HepG2 (cell line): ENCODE data around the gene SLC25A19. TPM values are rescaled to one million over a fixed set of nuclear protein-coding genes. Genes with fewer than 3 reads are reported as not detected.
A peak's percentile ranks its signal among the peaks of the same experiment; 100 is the strongest.

ENCODE experiments used
- CHD2 ChIP-seq: IDR thresholded peaks from 2 replicates; pipeline ENCODE4 v1.6.1; 2011; ENCODE audit warnings: low read depth, low read length, improper control_type of control experiment
- MLLT10 ChIP-seq: sonication (generic); formaldehyde crosslinking; IDR thresholded peaks from 2 replicates; pipeline ENCODE4 v1.4.0; 2020; ENCODE audit warnings: missing genetic modification reagents
- MXD4 ChIP-seq: IDR thresholded peaks from 2 replicates; pipeline ENCODE4 v1.6.1; 2016; ENCODE audit warnings: mild to moderate bottlenecking, missing biosample characterization, missing genetic modification reagents
- PAXIP1 ChIP-seq: sonication (generic); formaldehyde crosslinking; conservative IDR thresholded peaks from 2 replicates; pipeline ENCODE4 v1.4.0; 2020; ENCODE audit warnings: mild to moderate bottlenecking, missing genetic modification reagents, moderate library complexity
- SNAPC2 ChIP-seq: sonication (generic); formaldehyde crosslinking; IDR thresholded peaks from 2 replicates; pipeline ENCODE4 v1.8.1; 2022; ENCODE audit warnings: mild to moderate bottlenecking, missing genetic modification reagents
- ZFP36 ChIP-seq: fragments of 150-350 bp; IDR thresholded peaks from 2 replicates; pipeline ENCODE4 v1.6.1; 2018; ENCODE audit warnings: borderline replicate concordance, low read length, low read depth; ENCODE audit not compliant: partially characterized antibody
- ZNF12 ChIP-seq: sonication (generic); formaldehyde crosslinking; IDR thresholded peaks from 2 replicates; pipeline ENCODE4 v1.5.0; 2020; ENCODE audit warnings: missing genetic modification reagents
- ZNF263 ChIP-seq: sonication (generic); formaldehyde crosslinking; IDR thresholded peaks from 2 replicates; pipeline ENCODE4 v1.4.0; 2020; ENCODE audit warnings: missing genetic modification reagents
- ZNF264 ChIP-seq: sonication (generic); formaldehyde crosslinking; IDR thresholded peaks from 2 replicates; pipeline ENCODE4 v1.4.0; 2020; ENCODE audit warnings: missing genetic modification reagents
- ZNF562 ChIP-seq: sonication (generic); formaldehyde crosslinking; IDR thresholded peaks from 2 replicates; pipeline ENCODE4 v1.8.0; 2022; ENCODE audit warnings: missing genetic modification reagents, borderline replicate concordance
- ZSCAN9 ChIP-seq: IDR thresholded peaks from 2 replicates; pipeline ENCODE4 v1.6.1; 2016; ENCODE audit warnings: borderline replicate concordance
- polyA plus RNA-seq, 8 experiments: library from polyadenylated mRNA; depleted of rRNA in 3 of 8; stranded (reverse) in 7 of 8; unstranded in 1 of 8; fragments of >200 nt; fragmentation: Illumina TruSeq in 4 of 8; extraction: Trizol in 4 of 8; gene quantifications; 2 replicates each; pipeline versions ENCODE4 v1.2.1 to v1.2.3, GENCODE V29; 2011 to 2016; ENCODE audit warnings: low read depth in 4 of 8, missing spikeins in 1 of 8, mixed read lengths in 1 of 8; ENCODE audit not compliant: insufficient read depth in 1 of 8
- total RNA-seq, 5 experiments: library from RNA; depleted of rRNA; stranded (reverse); fragments of >200 nt; fragmentation: Illumina TruSeq; extraction: Trizol; gene quantifications; 2 replicates each; pipeline ENCODE4 v1.2.3, GENCODE V29; 2016; ENCODE audit warnings: low read depth in 1 of 5
- TF ChIP-seq, protein P1 (sequence below): sonication (generic); formaldehyde crosslinking; IDR thresholded peaks from 2 replicates; pipeline ENCODE4 v1.5.1; 2020; ENCODE audit warnings: mild to moderate bottlenecking, missing genetic modification reagents, borderline replicate concordance
- TF ChIP-seq, protein P2 (sequence below): sonication (generic); formaldehyde crosslinking; IDR thresholded peaks from 2 replicates; pipeline ENCODE4 v1.4.0; 2020; ENCODE audit warnings: mild to moderate bottlenecking, missing genetic modification reagents

SLC25A19 gene
- total and polyA plus RNA-seq, 2 of the 13 experiments (the other 11 are each of a cell fraction or from before 2014, with no cell fraction given) = 24.4 to 41.4 TPM

DNA sequence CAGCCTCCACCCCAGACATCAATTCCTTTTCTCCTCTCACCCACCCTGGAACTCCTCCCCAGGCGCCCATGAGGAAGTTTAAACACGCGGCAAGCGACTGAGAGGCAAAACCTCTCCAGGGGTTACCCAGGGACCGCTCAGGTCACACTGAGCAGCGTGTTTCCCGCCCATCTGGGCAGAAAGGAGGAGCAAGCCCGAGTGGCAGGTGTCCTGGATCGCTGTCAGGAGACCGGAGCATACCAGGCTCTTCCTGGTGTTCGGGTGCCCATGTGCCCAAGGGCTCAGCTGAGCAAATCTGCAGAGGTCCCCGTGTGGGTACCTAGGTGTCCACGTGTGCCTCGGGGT is 491 bp downstream of the SLC25A19 start (continued):
- TF ChIP-seq ZFP36 (no peak), CHD2 (no peak), ZNF263 (CRISPR knock-in tag) (no peak), ZSCAN9 (CRISPR knock-in tag) (no peak), PAXIP1 (CRISPR knock-in tag) (no peak; the same call in 1 of the 2 replicates), ZNF562 (CRISPR knock-in tag) (no peak), MLLT10 (CRISPR knock-in tag) (no peak), SNAPC2 (CRISPR knock-in tag) (no peak), MXD4 (CRISPR knock-in tag) (no peak), ZNF12 (CRISPR knock-in tag) (0 out of 2 replicates have a peak, but pooled peaks have one; percentile 43), ZNF264 (peak; percentile 59; the same call in 1 of the 2 replicates)
- TF ChIP-seq, protein P1, sequence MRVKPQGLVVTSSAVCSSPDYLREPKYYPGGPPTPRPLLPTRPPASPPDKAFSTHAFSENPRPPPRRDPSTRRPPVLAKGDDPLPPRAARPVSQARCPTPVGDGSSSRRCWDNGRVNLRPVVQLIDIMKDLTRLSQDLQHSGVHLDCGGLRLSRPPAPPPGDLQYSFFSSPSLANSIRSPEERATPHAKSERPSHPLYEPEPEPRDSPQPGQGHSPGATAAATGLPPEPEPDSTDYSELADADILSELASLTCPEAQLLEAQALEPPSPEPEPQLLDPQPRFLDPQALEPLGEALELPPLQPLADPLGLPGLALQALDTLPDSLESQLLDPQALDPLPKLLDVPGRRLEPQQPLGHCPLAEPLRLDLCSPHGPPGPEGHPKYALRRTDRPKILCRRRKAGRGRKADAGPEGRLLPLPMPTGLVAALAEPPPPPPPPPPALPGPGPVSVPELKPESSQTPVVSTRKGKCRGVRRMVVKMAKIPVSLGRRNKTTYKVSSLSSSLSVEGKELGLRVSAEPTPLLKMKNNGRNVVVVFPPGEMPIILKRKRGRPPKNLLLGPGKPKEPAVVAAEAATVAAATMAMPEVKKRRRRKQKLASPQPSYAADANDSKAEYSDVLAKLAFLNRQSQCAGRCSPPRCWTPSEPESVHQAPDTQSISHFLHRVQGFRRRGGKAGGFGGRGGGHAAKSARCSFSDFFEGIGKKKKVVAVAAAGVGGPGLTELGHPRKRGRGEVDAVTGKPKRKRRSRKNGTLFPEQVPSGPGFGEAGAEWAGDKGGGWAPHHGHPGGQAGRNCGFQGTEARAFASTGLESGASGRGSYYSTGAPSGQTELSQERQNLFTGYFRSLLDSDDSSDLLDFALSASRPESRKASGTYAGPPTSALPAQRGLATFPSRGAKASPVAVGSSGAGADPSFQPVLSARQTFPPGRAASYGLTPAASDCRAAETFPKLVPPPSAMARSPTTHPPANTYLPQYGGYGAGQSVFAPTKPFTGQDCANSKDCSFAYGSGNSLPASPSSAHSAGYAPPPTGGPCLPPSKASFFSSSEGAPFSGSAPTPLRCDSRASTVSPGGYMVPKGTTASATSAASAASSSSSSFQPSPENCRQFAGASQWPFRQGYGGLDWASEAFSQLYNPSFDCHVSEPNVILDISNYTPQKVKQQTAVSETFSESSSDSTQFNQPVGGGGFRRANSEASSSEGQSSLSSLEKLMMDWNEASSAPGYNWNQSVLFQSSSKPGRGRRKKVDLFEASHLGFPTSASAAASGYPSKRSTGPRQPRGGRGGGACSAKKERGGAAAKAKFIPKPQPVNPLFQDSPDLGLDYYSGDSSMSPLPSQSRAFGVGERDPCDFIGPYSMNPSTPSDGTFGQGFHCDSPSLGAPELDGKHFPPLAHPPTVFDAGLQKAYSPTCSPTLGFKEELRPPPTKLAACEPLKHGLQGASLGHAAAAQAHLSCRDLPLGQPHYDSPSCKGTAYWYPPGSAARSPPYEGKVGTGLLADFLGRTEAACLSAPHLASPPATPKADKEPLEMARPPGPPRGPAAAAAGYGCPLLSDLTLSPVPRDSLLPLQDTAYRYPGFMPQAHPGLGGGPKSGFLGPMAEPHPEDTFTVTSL (CRISPR knock-in tag) = 0 out of 2 replicates have a peak, but pooled peaks have one; percentile 12
- TF ChIP-seq, protein P2, sequence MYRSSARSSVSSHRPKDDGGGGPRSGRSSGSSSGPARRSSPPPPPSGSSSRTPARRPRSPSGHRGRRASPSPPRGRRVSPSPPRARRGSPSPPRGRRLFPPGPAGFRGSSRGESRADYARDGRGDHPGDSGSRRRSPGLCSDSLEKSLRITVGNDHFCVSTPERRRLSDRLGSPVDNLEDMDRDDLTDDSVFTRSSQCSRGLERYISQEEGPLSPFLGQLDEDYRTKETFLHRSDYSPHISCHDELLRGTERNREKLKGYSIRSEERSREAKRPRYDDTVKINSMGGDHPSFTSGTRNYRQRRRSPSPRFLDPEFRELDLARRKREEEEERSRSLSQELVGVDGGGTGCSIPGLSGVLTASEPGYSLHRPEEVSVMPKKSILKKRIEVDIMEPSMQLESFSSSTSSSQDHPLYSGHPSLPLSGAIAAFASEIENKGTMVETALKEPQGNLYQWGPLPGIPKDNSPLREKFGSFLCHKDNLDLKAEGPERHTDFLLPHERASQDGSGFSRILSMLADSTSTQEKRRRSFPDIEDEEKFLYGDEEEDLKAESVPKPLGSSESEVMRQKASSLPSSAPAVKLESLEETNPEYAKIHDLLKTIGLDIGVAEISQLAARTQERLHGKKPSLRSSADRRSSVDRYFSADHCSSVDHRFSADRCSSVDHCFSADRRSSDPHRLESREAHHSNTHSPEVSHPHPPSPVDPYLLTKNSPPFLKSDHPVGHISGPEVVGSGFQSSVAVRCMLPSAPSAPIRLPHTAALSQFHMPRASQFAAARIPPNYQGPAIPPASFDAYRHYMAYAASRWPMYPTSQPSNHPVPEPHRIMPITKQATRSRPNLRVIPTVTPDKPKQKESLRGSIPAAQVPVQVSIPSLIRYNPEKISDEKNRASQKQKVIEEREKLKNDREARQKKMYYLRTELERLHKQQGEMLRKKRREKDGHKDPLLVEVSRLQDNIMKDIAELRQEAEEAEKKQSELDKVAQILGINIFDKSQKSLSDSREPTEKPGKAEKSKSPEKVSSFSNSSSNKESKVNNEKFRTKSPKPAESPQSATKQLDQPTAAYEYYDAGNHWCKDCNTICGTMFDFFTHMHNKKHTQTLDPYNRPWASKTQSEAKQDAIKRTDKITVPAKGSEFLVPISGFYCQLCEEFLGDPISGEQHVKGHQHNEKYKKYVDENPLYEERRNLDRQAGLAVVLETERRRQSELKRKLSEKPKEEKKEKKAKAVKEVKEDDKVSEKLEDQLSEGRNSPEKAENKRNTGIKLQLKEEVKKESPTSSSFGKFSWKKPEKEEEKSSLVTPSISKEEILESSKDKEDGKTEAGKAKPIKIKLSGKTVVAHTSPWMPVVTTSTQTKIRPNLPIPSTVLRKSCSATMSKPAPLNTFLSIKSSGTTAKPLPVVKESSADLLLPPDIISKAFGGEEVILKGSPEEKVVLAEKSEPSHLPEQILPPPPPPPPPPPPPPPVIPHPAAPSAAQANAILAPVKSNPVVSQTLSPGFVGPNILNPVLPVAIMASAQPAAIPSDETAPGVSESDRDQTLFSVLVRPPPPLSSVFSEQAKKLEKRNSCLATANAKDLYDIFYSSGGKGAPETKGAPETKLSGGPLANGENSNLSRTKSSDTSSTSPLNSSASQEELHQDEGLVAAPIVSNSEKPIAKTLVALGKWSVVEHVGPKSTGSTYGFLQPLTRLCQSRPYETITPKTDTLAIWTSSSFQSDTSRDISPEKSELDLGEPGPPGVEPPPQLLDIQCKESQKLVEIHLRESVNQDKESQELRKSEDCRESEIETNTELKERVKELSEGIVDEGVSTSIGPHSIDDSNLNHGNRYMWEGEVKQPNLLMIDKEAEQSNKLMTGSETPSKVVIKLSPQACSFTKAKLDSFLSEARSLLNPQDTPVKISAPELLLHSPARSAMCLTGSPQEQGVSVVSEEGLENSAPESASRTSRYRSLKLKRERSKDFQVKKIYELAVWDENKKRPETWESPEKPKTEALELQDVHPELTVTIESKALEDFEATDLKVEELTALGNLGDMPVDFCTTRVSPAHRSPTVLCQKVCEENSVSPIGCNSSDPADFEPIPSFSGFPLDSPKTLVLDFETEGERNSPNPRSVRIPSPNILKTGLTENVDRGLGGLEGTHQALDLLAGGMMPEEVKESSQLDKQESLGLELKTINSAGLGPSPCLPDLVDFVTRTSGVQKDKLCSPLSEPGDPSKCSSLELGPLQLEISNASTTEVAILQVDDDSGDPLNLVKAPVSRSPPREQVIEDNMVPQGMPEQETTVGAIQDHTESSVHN (CRISPR knock-in tag) = peak; percentile 84; the same call in 1 of the 2 replicates
